GM19395 (cell line): ENCODE data around the gene CEP164.
A peak's percentile ranks its signal among the peaks of the same experiment; 100 is the strongest.
"Not testable (repeated sequence)": the region's sequence is repeated elsewhere in the genome, so short reads cannot be mapped to it uniquely, and the experiment has no call there.

Experiments
- ATAC-seq: cut with Tn5 transposase; IDR thresholded peaks from one replicate; pipeline ENCODE4 v1.9.1; 2021; ENCODE audit warnings: mild to moderate bottlenecking, moderate library complexity; ENCODE audit not compliant: unreplicated experiment

CEP164 gene

DNA sequence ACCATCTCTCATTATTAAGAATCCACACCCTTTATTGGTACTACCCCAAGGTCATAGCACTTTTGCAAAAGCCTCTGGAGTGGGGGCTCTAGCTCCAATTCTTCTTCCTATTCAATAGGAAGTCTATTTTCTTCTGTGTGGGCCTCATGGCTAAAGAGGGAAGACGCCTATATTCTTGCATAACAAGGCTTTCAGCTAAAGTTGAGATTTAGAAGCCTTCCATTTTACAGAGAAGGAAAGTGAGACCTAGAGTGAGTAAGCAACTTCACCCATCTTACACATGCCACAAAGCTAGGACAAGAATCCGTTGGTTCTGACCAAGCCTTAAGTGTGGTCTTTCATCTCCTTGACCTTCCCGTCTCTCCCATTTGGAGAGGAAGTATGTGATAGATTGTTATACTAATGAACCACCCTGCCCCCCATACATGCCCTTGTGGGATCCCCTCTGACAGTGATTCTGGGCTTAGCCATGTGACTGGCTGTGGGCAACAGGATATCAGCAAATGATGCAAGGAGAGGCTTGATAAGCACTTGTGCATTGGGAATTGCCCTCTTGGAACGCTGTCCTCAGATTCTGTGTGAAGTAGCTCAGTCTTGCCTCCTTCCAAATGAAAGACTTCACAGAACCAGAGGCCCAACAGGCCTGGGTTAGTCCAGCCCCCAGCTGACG, 23.9 kb upstream of the CEP164 start:
- no peak for ATAC-seq

DNA sequence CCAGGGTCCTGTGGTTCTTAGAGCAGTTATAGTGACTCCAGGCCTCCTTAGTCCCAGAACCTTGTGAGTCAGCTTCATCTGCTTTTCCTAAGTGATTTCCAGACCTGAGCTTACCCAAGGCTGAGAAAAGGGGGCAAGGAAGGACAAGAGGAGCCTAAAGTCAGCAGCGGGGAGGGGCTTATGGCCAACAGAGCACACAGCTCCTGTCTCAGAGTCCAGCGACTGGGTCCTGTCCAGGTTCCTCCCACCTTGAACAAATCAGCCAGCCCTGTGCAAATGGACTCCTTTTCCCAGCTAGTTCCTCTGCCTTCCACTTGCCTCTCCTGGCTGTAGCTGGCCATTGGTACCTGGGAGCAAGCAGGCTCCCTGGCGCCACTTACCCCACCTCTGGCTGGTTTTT, 22.5 kb upstream of the CEP164 start:
- no peak for ATAC-seq

DNA sequence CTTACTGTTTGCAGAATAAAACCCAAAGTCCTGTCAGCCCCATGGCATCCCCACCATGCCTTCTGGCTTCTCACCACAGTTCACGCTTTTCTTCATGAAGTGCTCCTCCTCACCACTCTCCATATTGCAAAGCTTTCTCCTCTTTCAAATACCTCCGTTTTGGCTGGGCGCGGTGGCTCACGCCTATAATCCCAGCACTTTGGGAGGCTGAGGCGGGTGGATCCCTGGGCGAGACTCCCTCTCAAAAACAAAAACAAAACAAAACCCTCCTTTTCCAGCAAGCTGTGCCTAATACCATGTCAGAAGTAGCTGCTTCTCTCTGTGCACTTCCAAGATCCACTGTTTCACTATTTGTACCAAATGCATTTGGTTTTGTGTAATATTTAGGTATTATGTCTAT, 18.3 kb upstream of the CEP164 start:
- no peak for ATAC-seq

DNA sequence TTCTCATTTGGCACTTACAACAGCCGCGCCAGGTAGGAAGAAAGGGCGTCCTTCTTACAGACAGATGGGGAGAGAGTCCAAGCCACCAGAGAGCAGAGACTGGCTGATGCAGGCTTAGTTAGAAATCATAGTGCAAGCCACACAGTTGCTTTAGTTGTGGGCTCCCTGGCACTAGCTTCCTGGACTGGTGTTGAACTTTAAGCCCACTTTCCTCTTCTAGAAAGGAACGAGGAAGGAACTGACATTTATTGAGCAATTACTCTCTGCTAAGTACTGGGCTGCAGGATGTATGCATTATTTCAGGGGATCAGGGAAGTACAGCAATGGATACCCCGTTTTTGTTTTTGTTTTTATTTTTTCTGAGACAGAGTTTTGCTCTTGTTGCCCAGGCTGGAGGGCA, 14.6 kb upstream of the CEP164 start:
- ATAC-seq: no peak

DNA sequence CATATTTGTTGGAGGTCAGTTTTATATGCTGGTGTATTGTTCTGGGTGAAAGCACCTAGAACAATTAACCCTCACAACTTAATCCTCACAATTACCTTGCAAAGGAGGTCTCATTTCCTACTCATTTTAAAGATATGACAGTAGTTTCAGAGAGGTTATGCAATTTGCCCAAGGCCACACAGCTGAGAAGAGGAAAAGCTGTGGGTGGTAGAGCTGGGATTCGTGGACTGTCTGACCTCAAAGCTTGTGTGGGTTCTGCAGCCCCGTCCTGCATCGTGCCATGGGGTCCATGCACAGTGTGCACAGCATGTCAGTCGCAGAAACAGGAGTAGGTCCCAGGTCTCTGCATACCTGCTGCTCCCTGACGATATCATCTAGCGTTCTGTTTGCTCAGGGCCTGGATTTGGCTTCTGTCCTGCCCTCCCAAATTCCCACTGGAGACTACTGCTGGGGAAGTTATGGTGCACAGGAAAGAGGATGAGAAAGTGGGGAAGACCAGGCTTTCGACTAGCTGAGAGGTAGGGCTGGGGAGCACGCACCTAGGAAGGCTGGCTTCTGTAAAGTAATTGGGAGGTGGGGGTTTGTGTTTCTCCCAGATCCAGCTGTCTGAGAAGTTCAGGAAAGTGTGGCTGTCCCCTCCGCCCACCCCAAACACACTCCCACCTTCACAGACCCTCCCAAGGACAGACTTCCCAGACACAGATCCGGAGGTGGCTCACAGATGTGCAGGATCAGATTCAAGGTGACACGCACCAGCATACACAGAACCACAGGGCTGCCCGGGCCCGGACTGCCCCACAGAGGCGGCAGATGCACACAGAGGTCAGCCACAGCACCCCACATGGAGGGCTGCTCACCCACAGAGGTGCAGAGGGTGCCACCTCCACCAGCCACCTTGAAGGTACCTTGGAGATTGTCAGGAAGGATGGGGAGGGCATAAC, 13.6 kb upstream of the CEP164 start:
- ATAC-seq: no peak

DNA sequence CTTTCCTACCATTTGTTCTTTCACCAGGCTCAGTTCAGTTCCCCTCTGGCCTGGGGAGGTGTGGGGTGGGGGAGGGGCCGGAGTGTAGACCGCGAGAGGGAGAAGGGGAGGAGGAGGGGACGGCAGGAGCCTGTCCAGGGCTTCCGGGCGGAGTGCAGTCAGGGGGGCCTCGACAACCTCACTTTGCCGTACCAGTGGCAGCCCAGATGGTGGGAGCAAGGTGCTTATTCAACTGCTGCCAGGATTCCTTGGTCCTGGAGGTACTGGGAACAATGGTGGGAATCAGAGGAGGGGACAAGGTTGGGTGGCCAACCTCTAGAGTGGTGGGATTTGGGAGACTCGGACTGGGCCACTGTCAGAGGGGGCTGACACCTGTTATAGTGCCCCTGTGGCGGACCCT, 12.8 kb upstream of the CEP164 start:
- ATAC-seq: no peak

DNA sequence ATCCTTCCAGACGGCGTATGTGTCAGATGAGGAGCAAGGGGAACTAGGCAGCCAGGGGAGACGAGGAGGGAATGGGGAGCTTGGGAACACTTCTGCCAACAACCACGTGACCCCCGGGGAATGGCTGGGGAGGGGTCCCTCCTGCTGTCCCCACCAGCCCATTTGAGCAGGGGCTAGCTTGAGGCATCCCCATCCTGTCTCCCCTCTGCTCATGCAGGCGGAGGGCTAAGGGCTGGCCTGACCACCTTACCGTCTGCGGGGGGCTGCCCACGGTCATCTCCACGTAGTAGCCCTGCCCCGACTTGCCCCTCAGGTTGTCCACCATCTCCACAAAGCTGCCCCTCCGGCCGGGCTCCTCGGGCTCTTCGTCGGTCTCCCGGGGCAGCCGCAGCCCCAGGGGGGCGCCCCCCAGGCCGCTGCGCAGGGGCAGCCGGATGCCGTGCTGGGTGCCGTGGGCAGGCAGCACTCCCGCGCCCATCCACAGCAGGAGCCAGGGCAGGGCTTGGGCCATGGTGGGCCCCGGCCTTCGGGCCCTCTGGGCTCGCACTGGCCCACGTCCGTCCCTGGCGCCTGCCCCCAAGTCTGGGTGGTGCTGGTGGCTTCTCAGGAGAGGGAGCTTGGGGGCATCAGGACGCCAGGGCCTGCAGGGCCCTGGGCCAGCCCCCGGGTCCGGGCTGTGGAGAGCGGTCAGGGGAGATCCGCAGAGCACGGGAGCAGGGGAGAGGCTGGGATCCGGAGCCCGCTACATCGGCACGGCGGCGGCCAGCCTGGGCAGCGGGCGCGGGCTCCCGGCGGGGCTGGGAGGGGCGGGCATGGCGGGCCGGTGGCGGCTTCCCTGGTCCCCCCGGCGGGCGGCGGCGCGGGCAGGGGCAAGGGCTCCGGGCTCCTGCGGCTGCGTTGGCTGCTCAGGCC, 12.1 kb upstream of the CEP164 start:
- ATAC-seq: no peak

DNA sequence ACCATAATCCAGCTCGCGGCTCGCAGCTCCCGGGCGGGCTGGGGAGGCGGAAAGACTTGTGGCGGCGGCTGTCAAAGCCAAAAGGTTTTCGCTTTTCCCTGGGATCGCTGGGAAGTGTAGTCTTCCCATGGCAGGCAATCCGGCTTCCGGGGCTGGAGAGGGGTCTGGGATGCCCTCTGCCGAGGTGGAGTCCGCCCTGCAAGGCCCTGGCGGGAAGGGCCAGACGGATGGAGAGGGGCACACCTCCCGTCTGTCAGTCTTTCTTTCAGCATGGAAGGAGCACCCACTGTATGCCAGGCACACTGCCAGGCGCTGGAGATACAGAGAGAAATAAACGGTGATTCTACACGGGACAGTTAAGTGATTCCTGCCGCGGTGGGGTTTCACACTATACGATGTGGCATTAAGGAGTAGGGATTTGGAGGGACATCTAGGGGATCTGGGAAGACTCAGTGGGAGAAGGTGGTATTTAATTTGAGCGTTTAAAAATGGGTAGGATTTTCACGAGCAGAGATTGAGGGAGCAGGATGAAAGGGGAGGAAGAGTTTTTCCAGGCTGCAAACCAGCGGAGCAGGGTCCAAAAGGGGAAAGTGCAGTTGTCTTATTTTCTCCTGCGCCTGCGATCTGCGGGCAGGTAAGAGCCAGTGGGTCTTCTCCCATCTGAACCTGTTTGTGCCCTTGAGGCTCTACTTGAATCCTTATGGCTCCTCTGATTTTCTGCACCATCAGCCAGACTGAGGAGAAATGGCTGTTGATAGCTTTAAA, 11.3 kb upstream of the CEP164 start, which contains the start of gene BACE1:
Gene BACE1, minus strand, starts transcription at position 60 of the 765 bp plus-strand sequence. CDS start 461 bp downstream, outside the sequence.
- no peak for ATAC-seq

DNA sequence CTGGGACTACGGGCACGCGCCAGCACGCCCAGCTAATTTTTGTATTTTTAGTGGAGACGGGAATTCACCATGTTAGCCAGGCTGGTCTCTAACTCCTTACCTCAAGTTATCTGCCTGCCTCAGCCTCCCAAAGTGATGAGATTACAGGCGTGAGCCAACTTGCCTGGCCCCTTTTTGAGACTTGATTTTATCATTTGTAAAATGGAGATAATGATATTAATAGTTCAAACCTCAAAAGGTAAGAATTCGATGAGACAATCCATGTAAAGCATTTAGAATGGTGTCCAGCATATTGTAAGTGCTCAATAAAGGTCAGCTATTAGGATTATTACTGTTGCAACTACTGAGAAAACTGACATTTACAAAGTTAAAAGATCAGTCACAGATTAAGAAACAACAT, 8.9 kb upstream of the CEP164 start:
- ATAC-seq: no peak

DNA sequence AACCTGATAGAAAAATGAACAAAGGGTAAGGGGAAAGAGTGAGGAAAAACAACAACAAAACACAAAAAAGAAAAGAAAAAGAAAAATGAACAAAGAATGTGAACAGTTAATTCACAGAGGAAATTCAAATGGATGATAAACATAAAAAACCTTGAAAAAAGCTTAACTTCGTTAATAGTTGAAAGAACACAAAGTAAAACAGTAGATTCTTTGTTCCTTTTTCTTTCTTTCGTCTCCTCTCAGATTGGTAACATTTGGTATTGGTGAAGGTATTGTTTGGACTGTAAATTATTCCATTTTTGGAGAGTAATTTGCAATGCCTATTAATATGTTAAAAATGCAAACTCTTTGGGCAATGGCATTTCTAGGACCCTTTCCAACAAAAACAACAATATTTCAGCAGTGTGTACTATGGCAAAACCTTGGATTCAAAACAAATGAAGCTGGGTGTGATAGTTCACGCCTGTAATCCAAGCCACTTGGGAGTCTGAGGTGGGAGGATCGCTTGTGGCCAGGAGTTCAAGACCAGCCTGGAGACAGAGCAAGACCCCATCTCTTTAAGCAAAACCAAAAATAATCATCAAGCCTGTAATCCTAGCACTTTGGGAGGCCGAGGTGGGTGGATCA, 8.3 kb upstream of the CEP164 start:
- ATAC-seq: no peak

DNA sequence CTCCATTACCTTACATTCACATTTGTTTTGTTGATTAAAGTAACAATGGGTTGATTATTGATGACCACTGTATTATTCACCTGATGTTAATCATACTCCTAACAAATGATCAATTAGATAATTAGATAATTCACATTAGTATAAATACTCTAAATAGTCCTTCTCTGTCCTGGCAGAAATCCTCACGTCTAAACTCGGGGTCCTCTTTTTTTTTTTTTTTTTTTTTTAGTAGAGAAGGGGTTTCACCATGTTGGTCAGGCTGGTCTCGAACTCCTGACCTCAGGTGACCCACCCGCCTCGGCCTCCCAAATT, 443 bp upstream of the CEP164 start:
- ATAC-seq: not testable (repeated sequence)

DNA sequence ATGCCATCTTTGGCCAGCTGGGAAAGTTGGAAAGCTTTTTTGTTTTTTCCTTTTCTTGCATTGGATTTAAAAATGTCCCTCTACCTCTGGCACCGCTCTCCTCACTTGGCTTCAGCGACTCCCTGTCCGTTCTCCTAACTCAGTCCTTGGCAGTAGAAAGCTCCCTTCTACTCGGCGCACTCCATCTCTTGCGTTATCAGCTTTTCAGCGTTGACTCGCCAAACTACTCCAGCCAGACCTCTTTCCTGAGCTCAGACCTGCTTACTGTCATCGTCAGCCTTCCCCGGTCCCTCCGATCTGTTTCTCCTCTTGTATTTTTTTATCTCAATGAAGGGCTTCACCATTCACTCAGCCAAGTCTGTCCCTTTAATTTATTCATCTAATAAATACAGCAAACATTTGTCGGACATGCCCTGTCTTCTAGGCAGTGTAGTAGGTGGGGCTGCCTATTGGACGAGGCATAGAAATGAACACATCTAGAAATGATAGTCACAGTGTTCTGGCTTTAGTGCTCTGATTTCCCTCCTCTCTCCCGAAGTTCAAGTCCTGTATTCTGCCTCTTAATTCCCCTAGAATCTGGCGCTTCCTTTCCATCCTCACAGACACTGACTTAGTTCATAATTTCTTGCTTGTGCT, 839 bp downstream of the CEP164 start:
- peak; percentile 18 for ATAC-seq

DNA sequence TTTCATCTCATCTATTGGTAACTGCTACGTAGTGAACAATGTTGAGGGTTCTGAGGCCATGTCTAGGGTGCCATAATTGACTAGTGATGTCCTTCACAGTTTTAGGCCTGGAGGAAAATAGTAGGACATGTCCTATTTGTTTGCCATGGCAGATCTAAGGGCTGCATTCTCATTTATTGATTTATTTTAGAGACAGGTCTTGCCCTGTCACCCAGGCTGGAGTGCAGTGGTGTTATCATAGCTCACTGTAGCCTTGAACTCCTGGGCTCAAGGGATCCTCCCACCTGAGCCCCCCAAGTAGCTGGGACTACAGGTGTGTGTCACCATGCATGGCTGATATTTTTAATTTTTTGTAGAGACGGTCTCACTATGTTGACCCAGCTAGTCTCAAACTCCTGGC, 5.2 kb downstream of the CEP164 start:
- ATAC-seq: no peak

DNA sequence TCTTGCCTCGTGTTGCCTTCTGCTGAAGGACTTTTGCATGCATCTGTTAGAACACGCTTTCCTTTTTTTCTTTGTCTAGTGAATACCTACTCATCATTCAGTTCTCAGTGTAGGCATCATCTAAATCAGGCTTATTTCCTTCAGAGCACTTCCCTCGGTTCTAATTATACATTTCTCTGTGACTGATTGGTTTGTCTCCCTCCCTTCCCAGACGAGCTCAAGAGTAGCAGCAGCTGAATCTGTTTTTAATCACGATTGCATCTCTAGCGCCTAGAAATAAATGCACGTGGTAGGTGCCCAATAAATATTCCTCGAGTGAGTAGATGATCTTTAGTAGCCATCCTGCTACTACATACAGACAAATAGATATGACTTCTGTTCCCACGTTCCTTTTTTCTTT, 6.3 kb downstream of the CEP164 start:
- ATAC-seq: no peak

DNA sequence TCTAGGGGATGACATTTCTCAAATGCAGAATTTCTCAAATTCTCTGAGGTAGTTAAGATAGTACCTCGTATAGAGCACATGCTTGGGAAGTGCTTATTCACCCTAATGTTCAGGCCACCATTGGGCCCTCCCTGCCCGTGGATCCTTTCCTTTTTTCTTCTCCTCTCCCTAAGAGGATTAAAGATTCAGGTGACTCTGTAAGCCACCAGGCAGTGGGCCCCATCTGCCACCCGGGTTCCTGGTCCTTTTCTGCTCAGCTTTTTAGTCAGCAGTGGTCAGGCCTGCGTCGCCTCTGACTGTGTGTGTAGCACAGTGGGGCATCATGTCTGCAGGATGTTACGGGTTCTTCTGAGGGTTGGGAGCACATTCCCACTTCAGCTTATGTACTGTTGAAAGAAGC, 7.2 kb downstream of the CEP164 start:
- ATAC-seq: no peak

DNA sequence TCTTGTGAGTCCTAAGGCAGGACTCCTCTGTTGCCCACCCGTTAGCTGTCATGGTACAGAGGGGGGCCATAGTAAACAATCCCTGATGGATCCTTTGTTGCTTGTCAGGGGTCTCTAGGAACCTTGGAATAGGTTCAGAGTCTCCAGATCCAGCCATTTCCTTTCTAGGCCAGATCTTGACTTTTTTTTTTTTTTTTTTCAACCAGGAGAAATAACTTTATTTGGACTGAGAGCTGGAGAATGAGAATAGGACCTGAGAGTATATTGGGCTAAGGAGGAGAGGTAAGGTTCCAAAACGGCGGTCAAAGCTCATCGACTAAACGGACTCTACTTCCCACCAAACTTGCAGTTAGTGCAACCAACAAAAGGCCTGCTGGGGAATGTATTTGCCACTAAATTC, 7.7 kb downstream of the CEP164 start:
- no peak for ATAC-seq

DNA sequence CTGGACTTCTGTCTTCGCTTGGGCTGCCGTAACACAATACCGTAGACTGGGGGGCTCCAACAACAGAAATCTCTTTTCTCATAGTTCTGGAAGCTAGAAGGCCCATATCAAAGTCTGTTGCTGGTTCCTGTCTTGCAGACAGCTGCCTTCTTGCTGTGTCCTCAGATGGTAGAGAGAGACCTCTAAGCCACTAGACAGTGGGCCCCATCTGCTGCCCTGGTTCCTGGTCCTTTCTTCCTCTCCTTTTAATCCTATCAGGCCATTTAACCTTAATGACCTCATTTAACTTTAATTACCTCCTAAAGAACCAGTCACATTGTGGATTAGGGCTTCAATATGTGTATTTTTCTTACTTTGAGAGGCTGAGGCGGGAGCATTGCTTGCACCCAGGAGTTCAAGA, 9.4 kb downstream of the CEP164 start:
- ATAC-seq: no peak

DNA sequence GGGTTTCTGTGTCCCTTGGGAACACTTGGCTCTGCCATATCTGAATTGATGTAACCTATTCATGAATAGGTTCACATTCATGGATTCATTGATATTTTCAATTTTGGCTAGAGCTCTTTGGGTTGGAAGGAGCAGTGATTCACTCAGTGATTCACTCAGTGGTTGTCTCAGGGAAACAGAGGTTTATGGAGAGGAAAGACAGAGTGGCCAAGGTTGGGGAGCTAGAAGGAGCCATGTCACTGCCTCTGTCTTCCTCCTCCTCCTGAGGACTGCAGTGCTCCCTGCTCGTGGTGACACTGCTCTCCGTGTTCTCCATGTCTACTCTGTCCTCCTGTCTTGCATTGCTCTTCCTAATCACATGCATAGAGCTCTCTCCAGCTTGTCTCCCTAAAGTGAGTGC, 17.4 kb downstream of the CEP164 start:
- ATAC-seq: no peak

DNA sequence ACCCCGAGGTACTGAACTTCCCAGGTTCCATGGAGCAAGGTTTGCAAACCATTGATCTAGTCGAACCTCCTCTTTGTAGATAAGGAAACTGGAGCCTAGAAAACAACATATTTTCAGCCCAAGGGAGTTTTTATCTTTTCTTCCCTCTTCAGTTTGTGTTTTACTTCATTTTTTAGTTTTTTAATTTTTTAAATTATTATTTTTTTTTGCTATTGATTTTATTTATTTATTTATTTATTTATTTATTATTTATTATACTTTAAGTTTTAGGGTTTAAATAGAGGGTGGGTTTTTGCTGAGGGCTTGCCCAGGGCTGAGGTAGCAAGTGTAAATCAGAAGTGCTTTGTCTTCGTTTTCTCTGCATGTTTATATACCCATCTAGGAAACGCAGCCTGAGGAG, 26.9 kb downstream of the CEP164 start:
- ATAC-seq: no peak
